ENCODE results near the gene TMC7. TPM values are rescaled to one million over a fixed set of nuclear protein-coding genes. Genes with fewer than 3 reads are reported as not detected.

The TMC7 gene
- total and polyA plus RNA-seq, 9 of the 15 experiments (the other 6 are each of a cell fraction or from before 2014, with no cell fraction given): 0.08 to 2.0 (median 1.5) TPM

- H4K20me1 ChIP-seq (replicated peaks; ENCODE audit: control insufficient read depth, insufficient read depth, low read length): no peaks in the 10 kb centered on the region
- H2AFZ ChIP-seq (ENCODE audit: low read depth, low read length): no peak overlapping the region
- CTCF ChIA-PET (ENCODE audit: low intra/inter-chr PET ratio): interaction anchor here (1.0 kb wide), 1 partner anchor 94 kb away, joined by 3 read pairs; no protein-coding TSS in a partner anchor
- H3K4me3 ChIP-seq: no peak overlapping the region
- no peak overlapping the region for H3K27ac ChIP-seq (ENCODE audit: extremely low read depth, low read depth, low read length)
- POLR2A ChIA-PET: interaction anchor here (1.2 kb wide), 1 partner anchor 11 kb away, joined by 4 read pairs; no protein-coding TSS in a partner anchor
- in situ Hi-C loops (cut with MboI): loop anchor here (5.0 kb wide), 1 partner anchor 91 kb away; the partner anchor contains the start of gene TMC7
- FAIRE-seq (no peak), DNase-seq (ENCODE audit: extremely low read depth in 1 of 4, low spot score in 3 of 4) (no peak), ATAC-seq (no peak)
- H3K79me2 ChIP-seq (ENCODE audit: control insufficient read depth, insufficient read depth, low read length): peaks cover 2% of the 10 kb centered on the region; the same call in 1 of the 3 replicates
- no peak overlapping the region for H3K9ac ChIP-seq (ENCODE audit: insufficient read depth in 1 of 2, low read depth in 2 of 2, low read length in 2 of 2)
- intact Hi-C loops (cut with micrococcal nuclease): loop anchor here (2.0 kb wide), 1 partner anchor 91 kb away; the partner anchor contains the start of gene TMC7
- peaks cover 0 to under 1% of the 10 kb centered on the region in 2 experiments; a peak in 1 of 5 replicates for H3K4me1 ChIP-seq (replicated peaks in 1 of 2; ENCODE audit: control insufficient read depth in 2 of 2, insufficient read depth in 2 of 2, low read length in 2 of 2)
- 93% methylated on average over 3 of the region's 3 CpGs for WGBS (ENCODE audit: insufficient coverage, low coverage, missing lambda C conversion rate)
- no peaks in the 10 kb centered on the region for H3K9me3 ChIP-seq (replicated peaks; ENCODE audit: control insufficient read depth, insufficient read depth, low read depth, low read length)
- no peaks in the 10 kb centered on the region for H3K27me3 ChIP-seq (ENCODE audit: control insufficient read depth in 2 of 2, insufficient read depth in 2 of 2, low read length in 2 of 2)
- H3K9me1 ChIP-seq (ENCODE audit: control insufficient read depth, insufficient read depth, low read length): no peaks in the 10 kb centered on the region
- TF ChIP-seq IRF2 (CRISPR knock-in tag; IDR thresholded peaks at IDR 0.05) (no peak), THRB (CRISPR knock-in tag; conservative IDR thresholded peaks at IDR 0.05) (no peak), ZNF766 (CRISPR knock-in tag; conservative IDR thresholded peaks at IDR 0.05) (no peak), CTBP1 (IDR thresholded peaks at IDR 0.05; ENCODE audit: borderline replicate concordance) (no peak), TCF3 (CRISPR knock-in tag; IDR thresholded peaks at IDR 0.05) (no peak), E4F1 (CRISPR knock-in tag; IDR thresholded peaks at IDR 0.05; ENCODE audit: borderline replicate concordance) (no peak)
- H3K4me2 ChIP-seq (ENCODE audit: insufficient read depth, low read length): no peak overlapping the region
- peaks cover 32% of the 10 kb centered on the region; the same call in 2 of the 3 replicates for H3K36me3 ChIP-seq (ENCODE audit: control insufficient read depth, insufficient read depth, low read length)
- no TSS peak for BruUV-seq (replicated peaks)
These were observed 89.6 kb downstream of the TMC7 start for GRCh38 chr16:19073344-19073743.

Data from K562 (cell line).